K562 (cell line): ENCODE measurements around the gene ADGRB3. TPM values are rescaled to one million over a fixed set of nuclear protein-coding genes. Genes with fewer than 3 reads are reported as not detected.

ENCODE experiments used
- ATAC-seq: fragments of 200-7000 bp; cut with Tn5 transposase; 3 replicates; pipeline ENCODE4 v1.9.1; 2020; ENCODE audit warnings: moderate library complexity
- BruUV-seq: library from RNA; stranded (reverse); fragments of 400-500 nt; replicated peaks from 2 replicates; lab custom pipeline; 2021; lab: Mats Ljungman, UMichigan
- CTCF ChIA-PET: fragments of 300-600 bp; formaldehyde crosslinking; extraction: SDS; loops from one replicate; lab custom pipeline; 2021; ENCODE audit warnings: low intra/inter-chr PET ratio; lab: Yijun Ruan, JAX
- POLR2A ChIA-PET: fragments of 300-600, 350-650 bp; sonication (Branson Sonifier 250); formaldehyde crosslinking; extraction: SDS; loops from one replicate; lab custom pipeline; 2021; ENCODE audit warnings: antibody characterized with exemption, inconsistent platforms; lab: Yijun Ruan, JAX
- DNase-seq, 4 experiments: peaks; one replicate each; pipeline versions ENCODE4 v3.0.0 to v3.0.0-alpha.2; 2011 to 2018; ENCODE audit warnings: low spot score in 3 of 4, mixed read lengths in 3 of 4; ENCODE audit errors: extremely low read depth in 1 of 4
- FAIRE-seq: peaks from 2 replicates; lab custom pipeline; 2011; peaks lifted over from hg19 to GRCh38; lab: Jason Lieb, UNC
- H2AFZ ChIP-seq: 2 replicates; pipeline ENCODE4 v1.6.0; 2011; ENCODE audit warnings: low read depth, low read length, control low read depth, inconsistent platforms
- H3K27ac ChIP-seq: fragments of 200-600 bp; 3 replicates; pipeline ENCODE4 v1.8.0; 2011; ENCODE audit warnings: low read depth, mild to moderate bottlenecking, control low read depth, inconsistent platforms, low read length, moderate library complexity, mixed read lengths; ENCODE audit errors: extremely low read depth
- H3K27me3 ChIP-seq, 2 experiments: fragments of 300-600 bp in 1 of 2; 2 replicates in 1 of 2; 3 replicates in 1 of 2; pipeline versions ENCODE4 v1.6.0 to v1.8.0; 2011; ENCODE audit warnings: inconsistent platforms in 2 of 2, low read length in 2 of 2, mild to moderate bottlenecking in 1 of 2, mixed read lengths in 1 of 2, moderate library complexity in 1 of 2; ENCODE audit not compliant: control insufficient read depth in 2 of 2, insufficient read depth in 2 of 2
- H3K36me3 ChIP-seq: fragments of 300-600 bp; 3 replicates; pipeline ENCODE4 v1.8.0; 2011; ENCODE audit warnings: mild to moderate bottlenecking, low read length, inconsistent platforms; ENCODE audit not compliant: control insufficient read depth, insufficient read depth
- H3K4me1 ChIP-seq, 2 experiments: fragments of 200-600 bp in 1 of 2; replicated peaks in 1 of 2; 2 replicates in 1 of 2; 3 replicates in 1 of 2; pipeline versions ENCODE4 v1.5.1 to v1.8.0; 2011; ENCODE audit warnings: inconsistent platforms in 2 of 2, low read length in 2 of 2, mild to moderate bottlenecking in 1 of 2, mixed read lengths in 1 of 2, moderate library complexity in 1 of 2; ENCODE audit not compliant: control insufficient read depth in 2 of 2, insufficient read depth in 2 of 2
- H3K4me2 ChIP-seq: 2 replicates; pipeline ENCODE4 v1.6.1; 2011; ENCODE audit warnings: low read length, control low read depth, inconsistent platforms, mixed read lengths; ENCODE audit not compliant: insufficient read depth
- H3K4me3 ChIP-seq: fragments of 200-600 bp; sonication (generic), shearing (Covaris generic); 2 replicates; pipeline ENCODE4 v1.5.1; 2016; ENCODE audit warnings: control low read depth, inconsistent platforms
- H3K79me2 ChIP-seq: fragments of 200-600 bp; 3 replicates; pipeline ENCODE4 v1.8.0; 2011; ENCODE audit warnings: low read length, inconsistent platforms; ENCODE audit not compliant: control insufficient read depth, insufficient read depth
- H3K9ac ChIP-seq, 2 experiments: 2 replicates each; pipeline versions ENCODE4 v1.6.0 to v1.6.1; 2011; ENCODE audit warnings: low read depth in 2 of 2, low read length in 2 of 2, control low read depth in 1 of 2, inconsistent platforms in 1 of 2, mild to moderate bottlenecking in 1 of 2, mixed read lengths in 1 of 2; ENCODE audit not compliant: insufficient read depth in 1 of 2
- H3K9me1 ChIP-seq: one replicate; pipeline ENCODE4 v1.6.0; 2011; ENCODE audit warnings: inconsistent platforms, mild to moderate bottlenecking, low read length, moderate library complexity; ENCODE audit not compliant: control insufficient read depth, insufficient read depth
- H3K9me3 ChIP-seq: replicated peaks from 2 replicates; pipeline ENCODE4 v1.5.1; 2011; ENCODE audit warnings: low read depth, low read length, inconsistent platforms; ENCODE audit not compliant: control insufficient read depth, insufficient read depth
- H4K20me1 ChIP-seq: replicated peaks from 2 replicates; pipeline ENCODE4 v1.6.1; 2011; ENCODE audit warnings: low read length, inconsistent platforms, mixed read lengths; ENCODE audit not compliant: control insufficient read depth, insufficient read depth
- MLLT1 ChIP-seq, 2 experiments: fragments of 450-650 bp; IDR thresholded peaks; 2 replicates each; pipeline ENCODE4 v1.6.1; 2016
- SOX6 ChIP-seq: fragments of 450-650 bp; IDR thresholded peaks from 2 replicates; pipeline ENCODE4 v1.6.1; 2014; ENCODE audit warnings: mild to moderate bottlenecking
- ZNF217 ChIP-seq: sonication (generic); formaldehyde crosslinking; IDR thresholded peaks from 2 replicates; pipeline ENCODE4 v1.8.0; 2022; ENCODE audit warnings: mild to moderate bottlenecking, missing genetic modification reagents
- WGBS: fragments of 100-300 bp; shearing (Covaris generic); methylation state at CpG from one replicate; pipeline ENCODE4 v1.1.6; 2016; ENCODE audit warnings: low coverage, mixed read lengths; ENCODE audit not compliant: insufficient coverage; ENCODE audit errors: missing lambda C conversion rate; 5-methylcytosine and 5-hydroxymethylcytosine counted together
- in situ Hi-C: fragments of 300-500 bp; cut with MboI; formaldehyde crosslinking; loops from 4 replicates; pipeline ENCODE4 v1.15.0; 2018; ENCODE audit warnings: inconsistent platforms, mixed read lengths
- intact Hi-C: fragments of 100-400 bp; cut with micrococcal nuclease; formaldehyde crosslinking; loops from 2 replicates; pipeline ENCODE4 v1.14.2; 2022
- polyA plus RNA-seq, 8 experiments: library from polyadenylated mRNA; depleted of rRNA in 4 of 8; stranded (reverse) in 5 of 8; unstranded in 3 of 8; fragments of >200 nt; fragmentation: Nextera tagmentation in 2 of 8; fragmentation: Illumina TruSeq in 1 of 8; extraction: Ambion mirVana in 2 of 8; extraction: Trizol in 1 of 8; gene quantifications; 2 replicates each; pipeline versions ENCODE4 v1.2.1 to v1.2.3, GENCODE V29; 2011 to 2014; ENCODE audit warnings: inconsistent platforms in 1 of 8, missing spikeins in 1 of 8
- total RNA-seq, 7 experiments: library from RNA; depleted of rRNA in 6 of 7; stranded (reverse); fragments of >200 nt in 6 of 7; fragmentation: Illumina TruSeq in 2 of 7; extraction: Trizol in 2 of 7; gene quantifications; 2 replicates each; pipeline versions ENCODE4 v1.2.1 to v1.2.3, GENCODE V29; 2011 to 2021; ENCODE audit warnings: low replicate concordance in 1 of 7

The ADGRB3 gene
- total and polyA plus RNA-seq, 9 of the 15 experiments (the other 6 are each of a cell fraction or from before 2014, with no cell fraction given) = 0.90 to 7.8 (median 2.4) TPM

- TF ChIP-seq MLLT1 (IDR thresholded peaks at IDR 0.05) (no peak), SOX6 (no peak)
Observed at GRCh38 chr6:69202768-69203167, 567.7 kb downstream of the ADGRB3 start (continued).

GRCh38 chr6:69216127-69216526 is 581.0 kb downstream of the ADGRB3 start:
- ATAC-seq (no peak), DNase-seq (no peak), FAIRE-seq (no peak)
- Histone ChIP-seq H3K36me3 (no peaks in the 10 kb centered on the region), H2AFZ (no peak overlapping the region), H3K27me3 (no peaks in the 10 kb centered on the region), H3K79me2 (no peaks in the 10 kb centered on the region), H4K20me1 (no peaks in the 10 kb centered on the region), H3K27ac (no peak overlapping the region), H3K9me1 (no peaks in the 10 kb centered on the region), H3K9ac (no peak overlapping the region), H3K9me3 (no peaks in the 10 kb centered on the region), H3K4me1 (no peaks in the 10 kb centered on the region), H3K4me2 (no peak overlapping the region), H3K4me3 (no peak overlapping the region)
- TF ChIP-seq ZNF217 (CRISPR knock-in tag) = no peak
- 0% methylated on average over 1 of the region's 1 CpG for whole genome bisulfite sequencing
- POLR2A ChIA-PET = interaction anchor here (0.6 to 1.1 kb wide), 2 partner anchors 42 to 134 kb away, joined by 3 to 4 read pairs; no protein-coding TSS in a partner anchor
- in situ Hi-C loops = no loop called here
- no TSS peak for BruUV-seq
- intact Hi-C loops = no loop called here
- CTCF ChIA-PET = no interaction called here
